GM21576 (cell line): ENCODE data around the gene HNRNPUL1.

Experiments
- ATAC-seq: cut with Tn5 transposase; IDR thresholded peaks from one replicate; pipeline ENCODE4 v1.9.1; 2021; ENCODE audit warnings: mild to moderate bottlenecking, moderate library complexity; ENCODE audit not compliant: unreplicated experiment

HNRNPUL1 gene

DNA sequence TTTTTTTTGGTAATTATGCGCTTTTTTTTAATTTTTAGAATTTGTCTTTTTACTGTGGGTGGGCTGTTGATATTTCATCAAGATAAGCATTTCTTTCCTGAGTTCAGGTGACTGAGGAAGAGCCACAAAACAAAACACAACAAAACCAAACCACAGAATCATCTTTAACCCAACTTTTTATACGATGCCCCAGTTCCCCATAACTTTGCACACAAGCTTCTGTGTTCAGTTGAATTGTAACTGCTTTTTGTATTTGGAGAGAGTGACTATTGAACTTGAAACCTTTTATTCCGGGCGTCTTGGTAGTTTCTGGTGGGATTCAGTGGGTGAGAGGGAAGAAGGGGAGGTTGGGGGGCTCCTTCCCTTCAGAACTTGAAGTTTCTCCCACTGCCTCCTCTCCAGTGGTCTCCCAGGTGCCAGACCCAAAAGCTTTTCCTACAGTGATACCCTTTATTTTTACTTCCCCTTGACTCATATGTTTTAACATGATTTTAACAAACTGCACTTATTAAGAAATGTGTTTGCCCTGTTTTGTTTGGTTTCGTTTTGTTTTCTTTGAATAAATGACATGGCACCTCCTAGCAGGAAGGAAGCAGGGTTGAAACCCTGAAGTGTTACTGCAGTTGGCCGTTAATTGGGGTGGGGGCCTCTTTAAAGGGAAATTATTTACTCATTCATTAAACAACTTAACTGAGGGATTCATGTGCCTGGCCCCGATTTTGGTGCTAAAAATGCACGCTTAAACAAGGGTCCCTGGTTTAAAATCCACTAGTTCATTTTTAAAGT, 43.1 kb downstream of the HNRNPUL1 start:
- ATAC-seq, result no peak

DNA sequence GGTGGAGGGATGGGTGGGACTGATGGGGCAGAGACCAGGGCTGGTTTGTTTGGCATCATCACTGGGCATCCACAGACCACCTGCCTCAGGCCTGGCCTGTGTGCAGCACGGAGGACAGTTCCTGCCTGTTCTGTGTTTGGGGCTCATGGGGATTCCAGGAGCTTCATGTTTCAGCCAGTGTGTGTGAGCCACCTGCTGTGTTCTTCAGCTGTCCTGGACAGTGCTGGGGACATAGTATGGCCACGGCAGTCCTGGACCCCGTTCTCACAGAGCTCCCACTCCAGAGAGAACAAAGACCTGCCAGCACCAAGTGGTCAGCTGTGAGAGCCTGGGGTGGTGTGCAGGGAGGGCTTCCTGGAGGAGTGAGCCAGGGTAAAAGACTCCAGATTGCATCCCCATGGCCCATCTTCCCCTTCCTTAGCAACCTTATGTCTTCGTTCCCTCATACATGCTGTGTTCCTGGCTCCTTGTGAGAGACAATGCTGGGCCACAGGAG, 43.8 kb downstream of the HNRNPUL1 start:
- no peak for ATAC-seq

- ATAC-seq, result peak; percentile 43
These were observed 44.4 kb downstream of the HNRNPUL1 start for GRCh38 chr19:41308450-41309179.

GRCh38 chr19:41309180-41310032, 45.2 kb downstream of the HNRNPUL1 start:
- no peak for ATAC-seq

DNA sequence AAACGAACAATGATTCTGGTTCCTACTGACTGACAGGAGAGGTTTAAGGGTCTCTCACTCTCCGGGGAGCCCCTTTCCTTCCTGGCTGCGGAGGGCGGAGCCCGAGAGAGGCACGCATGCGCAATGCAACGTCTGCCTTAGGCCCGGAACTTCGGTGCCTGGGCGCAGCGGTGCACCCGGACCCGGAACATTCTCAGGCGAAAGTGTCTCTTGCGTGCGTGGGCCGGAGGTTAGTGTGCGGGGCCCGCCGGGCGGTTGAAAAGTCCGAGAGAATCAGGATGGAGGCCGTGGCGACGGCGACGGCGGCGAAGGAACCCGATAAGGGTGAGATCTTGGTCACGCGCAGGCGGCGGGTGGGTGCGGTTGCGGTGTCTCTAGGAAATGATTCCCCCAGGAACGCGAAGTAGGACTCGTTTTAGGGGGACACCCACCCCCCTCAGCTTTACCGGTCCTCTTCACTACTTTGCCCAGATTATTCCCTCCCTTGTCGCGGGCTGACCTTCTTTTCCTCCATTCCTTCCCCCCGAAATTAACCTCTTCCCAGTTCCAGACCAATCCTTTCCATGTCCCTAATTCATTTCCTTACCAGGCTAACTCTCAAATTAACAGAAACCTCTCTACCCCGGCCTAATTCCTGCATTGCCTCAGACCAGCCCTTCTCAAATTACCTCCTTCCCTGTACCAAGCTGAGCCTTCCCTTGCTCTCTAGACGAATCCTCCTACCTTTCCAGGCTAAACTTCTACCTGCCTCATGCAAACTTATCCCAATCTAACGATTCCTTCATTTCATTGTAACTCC, 46.1 kb downstream of the HNRNPUL1 start, which contains the start of gene CCDC97:
TSS of gene CCDC97 (plus strand) at position 140 of the 799 bp plus-strand sequence. CDS start at position 279, 139 bp downstream.
- peak; percentile 54 for ATAC-seq

GRCh38 chr19:41311072-41311471, 46.9 kb downstream of the HNRNPUL1 start:
- no peak for ATAC-seq

GRCh38 chr19:41311613-41312012, 47.4 kb downstream of the HNRNPUL1 start:
- no peak for ATAC-seq

DNA sequence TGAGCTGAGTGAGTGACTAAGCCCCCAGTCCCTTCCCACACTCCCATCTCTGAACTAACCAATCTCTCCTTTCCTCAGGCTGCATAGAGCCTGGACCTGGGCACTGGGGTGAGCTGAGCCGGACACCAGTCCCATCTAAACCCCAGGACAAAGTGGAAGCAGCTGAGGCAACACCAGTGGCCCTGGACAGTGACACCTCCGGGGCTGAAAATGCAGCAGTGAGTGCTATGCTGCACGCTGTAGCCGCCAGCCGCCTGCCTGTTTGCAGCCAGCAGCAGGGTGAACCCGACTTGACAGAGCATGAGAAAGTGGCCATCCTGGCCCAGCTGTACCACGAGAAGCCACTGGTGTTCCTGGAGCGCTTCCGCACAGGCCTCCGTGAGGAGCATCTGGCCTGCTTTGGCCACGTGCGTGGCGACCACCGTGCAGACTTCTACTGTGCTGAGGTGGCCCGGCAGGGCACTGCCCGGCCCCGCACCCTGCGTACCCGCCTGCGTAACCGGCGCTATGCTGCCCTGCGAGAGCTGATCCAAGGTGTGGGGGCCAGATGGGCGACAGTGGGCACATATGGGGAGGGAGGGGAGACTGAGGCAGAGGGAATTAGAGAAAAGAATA, 52.2 kb downstream of the HNRNPUL1 start:
- no peak for ATAC-seq

GRCh38 chr19:41318696-41319499, 54.7 kb downstream of the HNRNPUL1 start:
- ATAC-seq, result no peak

DNA sequence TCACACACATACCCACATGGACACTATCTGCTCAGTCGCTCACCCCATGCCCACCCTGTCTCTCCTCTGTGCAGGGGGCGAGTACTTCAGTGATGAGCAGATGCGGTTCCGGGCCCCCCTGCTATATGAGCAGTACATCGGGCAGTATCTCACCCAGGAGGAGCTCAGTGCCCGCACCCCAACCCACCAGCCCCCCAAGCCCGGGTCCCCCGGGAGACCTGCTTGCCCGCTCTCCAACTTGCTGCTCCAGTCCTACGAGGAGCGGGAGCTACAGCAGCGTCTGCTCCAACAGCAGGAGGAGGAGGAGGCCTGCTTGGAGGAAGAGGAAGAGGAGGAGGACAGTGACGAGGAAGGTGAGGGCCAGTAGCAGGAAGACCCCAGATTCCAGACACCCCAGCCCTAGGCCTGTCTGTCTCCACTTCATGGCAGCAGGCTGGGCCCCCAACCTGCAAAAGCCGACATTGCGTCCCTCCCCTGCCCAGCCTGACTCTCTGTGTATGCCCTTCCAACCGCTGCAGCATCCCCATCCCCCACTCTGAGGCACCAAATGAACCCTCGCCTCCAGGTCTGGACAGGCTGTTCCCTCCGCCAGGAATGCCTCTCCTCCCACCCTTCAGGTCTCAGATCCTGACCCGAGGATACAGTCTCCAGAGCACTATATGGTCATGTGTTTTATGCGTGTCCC, 55.5 kb downstream of the HNRNPUL1 start:
- no peak for ATAC-seq

DNA sequence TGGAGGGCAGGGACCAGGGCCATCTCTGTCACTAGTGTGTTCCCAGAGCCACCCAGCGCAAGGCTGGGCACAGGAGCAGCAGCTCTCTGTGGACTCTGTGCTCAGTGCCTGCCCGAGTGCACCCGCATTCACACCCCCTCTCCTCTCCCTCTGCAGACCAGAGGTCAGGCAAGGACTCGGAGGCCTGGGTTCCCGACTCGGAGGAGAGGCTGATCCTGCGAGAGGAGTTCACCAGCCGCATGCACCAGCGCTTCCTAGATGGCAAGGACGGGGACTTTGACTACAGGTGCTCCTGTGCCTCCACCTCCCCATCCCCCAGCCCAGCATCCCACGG, 56.0 kb downstream of the HNRNPUL1 start:
- ATAC-seq, result no peak

DNA sequence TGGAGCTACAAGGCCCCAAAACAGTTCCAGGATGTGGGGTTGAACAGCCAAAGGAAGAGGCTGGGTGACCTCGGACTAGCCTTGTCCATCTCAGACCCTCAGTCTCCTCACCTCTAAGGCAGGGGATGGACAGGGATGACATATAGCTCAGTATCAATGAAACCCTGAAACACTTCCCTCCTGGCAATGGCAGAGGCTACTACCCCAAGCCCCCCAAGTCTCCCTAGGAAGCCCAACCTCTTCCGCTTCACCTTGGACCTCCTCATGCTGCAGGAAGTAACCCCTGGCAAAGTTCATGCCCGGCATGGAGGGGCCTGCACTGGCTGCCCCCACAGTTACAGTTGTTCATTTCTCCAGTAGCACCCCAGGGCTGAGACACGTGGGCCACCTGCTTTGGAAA, 56.4 kb downstream of the HNRNPUL1 start:
- ATAC-seq, result no peak

DNA sequence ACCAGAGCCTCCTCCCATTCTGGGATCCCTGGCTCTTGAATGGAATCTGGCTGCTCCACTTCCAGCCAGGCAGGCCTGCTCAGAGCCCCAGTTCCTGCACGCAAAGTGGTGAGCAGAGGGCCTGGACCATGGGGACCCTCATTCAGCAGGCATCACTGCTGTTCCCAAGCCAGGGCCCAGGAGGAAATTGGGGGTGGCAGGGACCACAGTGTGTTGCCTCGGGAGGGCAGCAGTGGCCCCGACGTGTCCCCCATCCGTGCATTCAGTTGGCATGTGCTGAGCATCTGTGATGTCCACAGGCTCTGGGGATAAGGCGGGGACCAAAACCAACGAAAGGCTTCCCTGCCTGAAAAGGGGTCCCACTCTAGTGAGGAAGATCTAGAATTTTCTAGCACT, 57.0 kb downstream of the HNRNPUL1 start:
- no peak for ATAC-seq

DNA sequence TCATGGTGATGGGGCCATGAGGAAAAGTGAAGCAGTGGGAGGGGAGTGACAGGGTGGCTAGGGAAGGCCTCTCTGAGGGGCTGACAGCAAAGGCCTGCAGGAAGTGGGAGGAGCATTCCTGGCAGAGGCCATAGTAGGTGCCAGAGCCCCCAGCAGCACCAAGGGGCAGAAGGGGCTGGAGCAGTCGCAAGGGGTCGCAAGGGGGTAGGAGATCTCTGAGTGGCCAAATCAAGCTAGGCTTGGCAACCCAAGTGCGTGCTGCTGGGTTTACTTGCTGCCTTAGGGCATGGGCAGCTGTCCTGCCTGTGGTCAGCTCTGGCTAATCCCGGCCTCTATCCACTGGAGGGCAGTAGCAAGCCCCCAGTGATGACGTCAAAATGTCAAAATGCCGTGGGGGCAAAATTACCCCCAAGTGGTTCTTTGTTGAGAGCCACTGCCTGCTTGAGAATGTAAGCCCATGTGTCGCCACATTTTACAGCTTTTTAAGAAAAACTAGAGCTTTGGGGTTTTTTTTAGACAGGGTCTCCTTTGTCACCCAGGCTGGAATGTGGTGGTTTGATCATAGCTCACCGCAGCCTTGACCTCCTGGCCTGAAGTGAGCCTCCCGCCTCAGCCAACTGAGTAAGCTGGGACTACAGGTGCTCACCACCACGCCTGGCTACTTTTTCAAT, 57.6 kb downstream of the HNRNPUL1 start:
- ATAC-seq, result no peak

- ATAC-seq, result no peak
These were observed 58.3 kb downstream of the HNRNPUL1 start for GRCh38 chr19:41322451-41322850.

DNA sequence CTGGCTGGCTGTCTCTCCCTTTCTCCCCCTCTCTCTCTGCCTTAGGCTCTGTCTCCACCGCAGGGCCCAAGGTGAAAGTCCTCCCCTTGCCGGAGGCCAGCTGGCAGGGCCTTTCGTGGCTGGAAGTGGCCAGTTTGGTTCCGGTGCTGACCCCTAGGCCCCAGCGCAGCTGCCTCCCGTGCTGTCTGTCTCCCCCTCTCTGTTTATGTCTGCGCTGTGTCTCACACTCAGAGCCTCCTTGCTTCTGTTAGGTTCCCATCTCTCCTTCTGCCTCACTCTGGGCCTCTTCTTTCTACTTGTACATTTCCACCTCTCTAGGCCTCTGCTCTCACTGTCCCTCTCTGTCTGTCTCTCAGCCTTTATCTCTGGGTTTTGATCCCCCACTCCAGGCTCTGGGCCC, 58.9 kb downstream of the HNRNPUL1 start:
- no peak for ATAC-seq

DNA sequence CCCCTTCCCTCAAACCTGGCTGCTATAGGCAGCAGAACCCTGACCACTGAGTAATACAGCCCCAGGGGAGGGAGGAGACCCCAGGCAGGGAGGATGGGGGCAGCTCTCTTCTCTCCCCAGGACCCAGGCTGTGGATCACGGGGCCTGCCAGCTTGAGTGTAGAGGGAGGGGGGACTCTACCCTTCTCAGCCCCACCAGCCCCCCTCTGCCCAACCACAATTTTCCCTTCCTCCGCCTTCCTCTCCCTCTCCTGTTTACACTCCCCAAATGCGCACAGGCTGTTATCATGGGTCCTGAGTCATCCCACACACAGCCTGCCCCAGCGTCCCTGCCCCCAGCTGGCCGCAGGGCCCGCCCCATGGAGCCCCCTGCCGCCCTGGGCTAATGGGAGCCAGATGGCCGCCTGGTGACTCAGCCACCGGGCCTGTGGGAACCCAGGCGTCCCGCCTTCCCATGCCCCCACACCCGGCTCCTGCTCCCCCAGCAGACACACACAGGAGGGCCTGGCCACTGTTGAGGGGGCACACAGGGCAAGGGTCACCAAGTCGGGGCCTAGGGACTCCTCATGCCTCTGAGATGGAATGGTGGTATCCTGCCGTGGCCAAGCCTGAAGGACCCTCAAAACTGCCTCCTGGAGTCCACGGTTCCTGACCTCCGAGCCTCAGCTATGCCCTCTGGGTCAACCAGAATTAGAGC, 59.4 kb downstream of the HNRNPUL1 start:
- ATAC-seq, result no peak
